Renal cortex interstitium (tissue), 11 donors: Measurements from ENCODE around the gene FRMD6. TPM values are rescaled to one million over a fixed set of nuclear protein-coding genes. Genes with fewer than 3 reads are reported as not detected.
"Not testable (repeated sequence)": the region's sequence is repeated elsewhere in the genome, so short reads cannot be mapped to it uniquely, and the experiment has no call there.

ENCODE experiments used
- DNase-seq, 11 donors: peaks; one replicate each; pipeline ENCODE4 v3.0.0-alpha.2; 2013; ENCODE audit warnings: low read depth in 9 of 11, low spot score in 4 of 11; ENCODE audit errors: extremely low read depth in 1 of 11
- polyA plus RNA-seq, 3 donors: library from polyadenylated mRNA; unstranded; fragments of 120-200 nt; gene quantifications; one replicate each; pipeline ENCODE4 v1.2.1, GENCODE V29; 2013; ENCODE audit not compliant: insufficient read length in 3 of 3

FRMD6 gene
- polyA plus RNA-seq, 3 donors, result 17.0 to 21.4 (median 18.1) TPM

DNA sequence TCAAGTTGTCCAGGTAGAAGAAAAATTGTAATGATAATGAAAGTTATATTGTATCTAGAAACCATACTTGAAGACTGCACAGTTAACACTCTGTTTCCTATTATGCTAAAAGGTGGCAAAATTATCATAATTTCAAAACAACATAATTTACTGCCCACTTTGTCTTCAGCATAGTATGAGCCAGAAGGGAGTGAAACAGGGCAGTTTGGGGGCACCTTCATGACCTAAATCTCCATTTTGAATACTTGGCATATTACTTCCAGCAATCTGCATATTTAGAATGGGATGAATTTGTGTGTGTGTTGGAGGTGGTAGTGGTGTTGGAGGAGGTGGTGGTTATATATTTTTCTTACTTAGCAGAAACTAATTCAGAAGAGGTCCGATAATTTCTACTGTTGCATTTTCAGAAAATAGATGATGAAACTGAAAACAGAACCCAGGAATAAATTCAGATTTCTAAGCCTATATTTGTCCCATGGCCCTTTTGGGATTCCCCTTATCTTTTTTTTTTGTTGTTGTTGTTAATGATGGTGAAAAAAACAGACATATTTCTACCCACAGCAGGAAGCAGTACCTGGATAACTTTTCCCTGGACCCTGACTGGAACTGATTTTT is 26.6 kb upstream of the FRMD6 start:
- no peak for DNase-seq

GRCh38 chr14:51626185-51626584 is 25.5 kb upstream of the FRMD6 start:
- no peak for DNase-seq

DNA sequence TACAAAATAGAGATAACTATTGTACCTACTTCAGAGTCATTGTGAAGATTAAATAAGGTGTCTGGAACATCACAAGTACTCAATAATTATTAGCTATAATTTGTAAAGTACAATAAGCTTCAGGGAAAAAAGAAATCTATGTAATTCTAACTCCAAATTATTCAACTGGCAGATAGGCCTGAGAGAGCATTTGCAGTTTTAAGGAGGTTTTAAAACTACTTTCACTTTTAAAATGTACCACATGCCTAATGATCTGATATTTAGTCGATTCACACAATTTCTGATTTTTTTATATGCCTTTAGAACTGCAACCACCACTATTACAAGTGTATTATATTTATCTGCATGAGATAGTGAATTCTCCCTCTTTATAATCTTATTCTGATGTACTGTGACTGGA is 24.9 kb upstream of the FRMD6 start:
- DNase-seq, result no peak

DNA sequence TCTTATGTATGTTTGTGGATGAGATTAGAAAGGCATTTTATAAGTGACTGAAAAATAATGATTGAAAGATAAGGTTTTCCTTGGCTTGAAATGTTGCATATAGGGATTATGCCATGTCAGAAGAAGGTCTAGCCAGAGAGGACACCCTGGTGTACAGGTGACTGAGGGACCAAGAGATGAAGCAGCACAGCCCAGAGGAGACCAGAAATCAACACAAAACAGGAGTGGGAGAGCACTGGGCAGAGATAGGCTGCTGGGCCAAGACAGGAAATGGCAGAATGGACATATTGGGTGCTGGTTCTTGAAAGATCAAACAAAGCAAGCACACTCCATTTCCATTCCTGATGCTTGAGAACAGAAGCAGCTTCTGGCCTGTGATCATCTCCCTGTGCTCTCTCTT is 24.4 kb upstream of the FRMD6 start:
- no peak for DNase-seq

GRCh38 chr14:51628238-51628637 is 23.5 kb upstream of the FRMD6 start:
- no peak for DNase-seq

- no peak for DNase-seq
Measured at GRCh38 chr14:51630987-51631386, 20.7 kb upstream of the FRMD6 start.

GRCh38 chr14:51633298-51633697 is 18.4 kb upstream of the FRMD6 start:
- not testable (repeated sequence) for DNase-seq

GRCh38 chr14:51636109-51636508 is 15.6 kb upstream of the FRMD6 start:
- no peak for DNase-seq

- DNase-seq, result no peak
Measured at GRCh38 chr14:51638071-51638944, 13.4 kb upstream of the FRMD6 start.

GRCh38 chr14:51639668-51640316 is 11.9 kb upstream of the FRMD6 start:
- no peak for DNase-seq

- no peak for DNase-seq
Measured at GRCh38 chr14:51643140-51643539, 8.6 kb upstream of the FRMD6 start.

GRCh38 chr14:51644217-51644933 is 7.3 kb upstream of the FRMD6 start:
- no peak for DNase-seq

- no peak for DNase-seq
Measured at GRCh38 chr14:51648296-51648695, 3.4 kb upstream of the FRMD6 start.

DNA sequence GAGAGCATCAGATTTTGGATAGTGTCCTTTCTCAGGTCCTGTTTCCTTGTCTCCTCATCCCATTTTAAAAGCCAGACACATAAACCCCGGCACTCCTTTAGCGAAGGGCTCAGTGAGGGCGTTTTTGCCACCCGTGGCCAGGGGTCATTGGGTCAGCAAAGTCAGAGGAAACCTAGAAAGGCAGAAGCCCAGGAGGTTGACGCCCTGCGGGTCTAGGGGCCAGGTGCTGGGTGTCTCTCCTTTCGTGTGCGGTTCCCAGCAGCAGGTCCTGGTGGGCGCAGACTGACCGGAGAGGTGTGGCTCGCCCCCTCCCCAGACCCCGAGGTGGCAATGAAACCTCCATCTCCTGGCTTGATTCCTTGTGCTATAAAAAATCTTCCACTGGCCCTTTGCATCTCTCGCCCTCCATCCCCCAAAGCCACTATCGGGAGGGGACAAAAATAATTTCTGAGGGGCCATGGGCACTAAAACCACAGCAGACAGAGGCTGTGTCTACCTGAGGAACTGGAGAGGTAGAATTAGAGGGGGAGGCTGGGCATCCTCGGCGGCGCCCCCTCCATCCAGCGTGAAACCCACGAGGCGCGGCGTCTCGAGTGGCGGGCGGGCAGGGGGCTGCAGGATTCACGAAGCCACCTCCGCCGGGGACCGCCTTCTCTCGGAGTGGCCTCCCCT is 858 bp upstream of the FRMD6 start:
- no peak for DNase-seq

DNA sequence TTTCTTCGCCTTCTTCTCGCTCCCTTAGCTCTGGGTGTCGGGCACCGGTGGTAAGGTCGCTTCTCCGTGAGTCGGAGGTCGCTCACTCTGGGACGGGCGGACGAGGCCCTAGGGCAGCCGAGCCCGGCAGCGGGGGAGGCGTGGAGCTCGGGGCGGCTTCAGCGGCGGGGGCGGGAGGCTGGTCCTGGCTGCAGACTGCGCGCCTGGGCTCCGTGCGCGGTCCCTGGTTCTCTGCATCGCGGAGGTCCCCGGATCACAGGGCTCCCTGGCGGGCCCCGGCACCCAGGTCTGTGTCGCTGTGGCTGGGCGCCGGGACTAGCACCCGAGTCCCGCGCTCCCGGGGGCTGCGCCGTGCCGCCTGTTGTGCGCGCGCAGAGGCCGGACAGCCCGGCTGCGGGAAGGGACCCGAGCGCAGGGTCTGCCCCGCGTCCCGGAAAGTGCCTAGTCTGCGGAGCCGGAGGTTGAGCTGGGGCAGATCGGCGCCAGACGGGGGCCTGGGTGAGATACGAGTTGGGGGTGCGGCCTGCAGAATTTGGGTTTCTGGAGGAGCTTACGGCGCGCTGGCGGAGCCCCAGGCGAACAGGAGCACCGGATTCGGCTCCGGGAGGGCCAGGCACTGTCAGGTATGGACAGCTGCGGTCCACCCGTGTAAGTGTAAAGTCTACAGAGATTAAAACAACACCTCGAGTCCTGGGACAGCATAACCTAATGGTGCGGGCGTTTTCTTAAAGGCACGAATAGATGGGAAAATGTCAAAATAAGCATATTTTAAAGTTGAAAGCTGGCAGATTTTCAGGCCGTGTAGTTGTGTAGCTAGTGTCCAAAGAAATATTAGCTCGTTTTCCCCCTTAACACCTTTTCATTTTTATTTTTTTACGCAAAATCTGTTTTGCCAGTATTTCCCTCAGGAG is 713 bp downstream of the FRMD6 start:
- DNase-seq, result no peak

DNA sequence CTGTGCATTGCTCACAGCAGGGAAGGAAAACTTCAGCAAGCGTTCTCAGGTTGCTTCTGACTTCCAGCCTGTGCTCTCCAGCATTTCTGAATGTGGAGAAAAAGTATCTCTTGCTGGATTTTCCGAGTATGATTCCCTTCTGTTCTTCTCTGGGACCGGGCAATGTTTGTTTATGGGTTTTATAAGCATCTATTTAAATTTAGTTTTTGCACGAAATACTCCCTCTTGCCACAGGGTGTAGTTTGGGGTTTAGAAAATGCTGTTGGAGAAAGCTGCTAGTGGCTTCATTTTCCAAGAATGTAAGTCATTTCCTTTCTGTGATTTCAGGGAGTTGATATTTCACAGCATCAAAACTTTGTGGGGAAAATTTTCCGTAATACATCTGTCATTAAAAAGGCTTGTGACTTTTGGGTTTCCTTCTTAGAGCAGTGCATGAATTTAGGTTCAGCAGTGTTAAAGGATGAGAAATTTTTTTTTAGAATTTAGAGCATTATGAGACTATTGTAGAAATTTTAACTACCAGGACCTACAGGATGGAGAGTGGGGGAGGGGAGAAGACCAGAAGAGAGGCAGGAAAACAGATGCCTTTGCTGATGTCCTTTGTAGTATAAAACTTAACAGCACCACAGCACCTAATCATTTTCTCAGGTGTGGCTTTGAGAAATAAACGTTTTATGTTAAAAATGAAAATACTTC is 1.5 kb downstream of the FRMD6 start:
- peak in 7 of 11 donors; percentile 48 to 70 (median 60) for DNase-seq

DNA sequence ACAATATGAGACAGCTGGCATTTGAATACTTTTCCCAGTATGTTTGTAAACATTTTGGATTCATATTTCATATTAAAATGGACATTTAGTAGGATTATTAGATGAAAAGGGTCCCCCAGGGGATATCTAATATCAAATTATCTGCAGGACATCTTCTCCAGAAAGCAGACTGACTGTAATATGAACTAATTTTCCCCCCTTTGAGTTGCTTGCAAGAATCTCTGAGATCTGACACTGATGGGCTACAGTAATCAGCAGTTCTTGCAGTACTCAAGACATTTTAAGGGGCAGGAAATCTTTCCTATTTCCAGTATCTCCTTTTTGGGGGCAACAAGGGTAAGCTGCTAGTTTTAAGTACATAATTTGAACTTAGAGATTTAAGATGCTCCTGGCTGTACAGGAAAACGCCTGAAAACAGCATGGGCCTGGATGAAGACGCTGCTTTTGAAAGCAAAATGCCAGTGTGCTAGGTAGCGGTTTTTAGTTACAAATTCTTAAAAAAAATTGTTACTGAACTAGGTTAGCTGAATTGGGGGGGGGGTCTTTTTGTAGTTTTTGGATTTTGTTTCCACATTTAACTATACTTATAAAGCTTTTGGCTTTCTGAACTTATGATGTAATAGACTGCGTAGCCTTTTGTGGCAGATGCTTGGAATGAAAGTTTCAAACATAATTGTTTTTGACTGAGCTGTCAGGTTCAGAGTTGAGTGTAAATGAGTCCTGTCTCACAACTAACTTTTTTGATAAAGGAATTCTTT is 2.2 kb downstream of the FRMD6 start:
- no peak for DNase-seq
